T-helper 17 cell (primary cell): ENCODE results near the gene SPG11. TPM values are rescaled to one million over a fixed set of nuclear protein-coding genes. Genes with fewer than 3 reads are reported as not detected.

ENCODE experiments used
- ATAC-seq: fragments of 150-1000 bp; cut with Tn5 transposase; 2 replicates; pipeline ENCODE4 v1.10.0; 2021; ENCODE audit warnings: mild to moderate bottlenecking, moderate library complexity
- DNase-seq, 3 donors: peaks; one replicate each; pipeline versions ENCODE4 v3.0.0 to v3.0.0-alpha.2; 2020 to 2021
- H3K9me3 ChIP-seq: one replicate; pipeline ENCODE4 v1.7.0; 2013; ENCODE audit warnings: low read length, mild to moderate bottlenecking; ENCODE audit not compliant: control insufficient read depth, poor library complexity, severe bottlenecking
- H3K27ac Mint-ChIP-seq: one replicate; pipeline ENCODE4 v1.8.0; 2022; ENCODE audit warnings: mild to moderate bottlenecking, moderate library complexity, mixed read lengths
- H3K27me3 Mint-ChIP-seq: one replicate; pipeline ENCODE4 v1.8.0; 2022; ENCODE audit warnings: mixed read lengths
- H3K36me3 Mint-ChIP-seq: one replicate; pipeline ENCODE4 v1.8.0; 2022; ENCODE audit warnings: low read depth, mixed read lengths
- H3K4me1 Mint-ChIP-seq: one replicate; pipeline ENCODE4 v1.8.0; 2022; ENCODE audit warnings: mild to moderate bottlenecking, mixed read lengths
- H3K4me3 Mint-ChIP-seq: one replicate; pipeline ENCODE4 v1.8.0; 2022; ENCODE audit warnings: mild to moderate bottlenecking, moderate library complexity, mixed read lengths
- total RNA-seq, 4 donors: library from RNA in 2 of 4; stranded (reverse) in 2 of 4; gene quantifications; one replicate each; pipeline ENCODE4 v1.2.3 and lab custom pipeline; 2022 to 2026

Gene SPG11
- total RNA-seq, 2 donors from 2014 or later = 71.0 to 76.4 TPM

GRCh38 chr15:44666210-44667038 is 3.0 kb upstream of the SPG11 start:
- Mint-ChIP-seq H3K4me3 (peak overlapping the region; percentile 89), H3K4me1 (peaks cover 70% of the 10 kb centered on the region), H3K27me3 (no peaks in the 10 kb centered on the region), H3K36me3 (no peaks in the 10 kb centered on the region), H3K27ac (peak overlapping the region; percentile 99)
- no peaks in the 10 kb centered on the region for H3K9me3 ChIP-seq
- ATAC-seq (no peak), DNase-seq (no peak)

GRCh38 chr15:44662478-44663409 is 718 bp downstream of the SPG11 start:
- H3K27me3 Mint-ChIP-seq = no peaks in the 10 kb centered on the region
- peaks cover 2% of the 10 kb centered on the region for H3K36me3 Mint-ChIP-seq
- DNase-seq (peak; percentile 73 to 80 (median 74)), ATAC-seq (peak; percentile 73)
- peaks cover 46% of the 10 kb centered on the region for H3K4me1 Mint-ChIP-seq
- H3K4me3 Mint-ChIP-seq = peak overlapping the region; percentile 95
- H3K9me3 ChIP-seq = no peaks in the 10 kb centered on the region
- H3K27ac Mint-ChIP-seq = peak overlapping the region; percentile 99

- Mint-ChIP-seq H3K4me3 (no peak overlapping the region), H3K4me1 (peaks cover 35% of the 10 kb centered on the region), H3K27me3 (no peaks in the 10 kb centered on the region), H3K36me3 (peaks cover 3% of the 10 kb centered on the region), H3K27ac (peak overlapping the region; percentile 99)
- no peak for ATAC-seq
- H3K9me3 ChIP-seq = no peaks in the 10 kb centered on the region
- no peak for DNase-seq
Measured at GRCh38 chr15:44661576-44661975, 1.9 kb downstream of the SPG11 start.

- no peak for DNase-seq
- Mint-ChIP-seq H3K27me3 (no peaks in the 10 kb centered on the region), H3K4me3 (no peak overlapping the region), H3K36me3 (peaks cover 8% of the 10 kb centered on the region), H3K27ac (peak overlapping the region; percentile 16), H3K4me1 (peaks cover 28% of the 10 kb centered on the region)
- H3K9me3 ChIP-seq = no peaks in the 10 kb centered on the region
- ATAC-seq = no peak
Measured at GRCh38 chr15:44659056-44659455, 4.4 kb downstream of the SPG11 start.

- H3K9me3 ChIP-seq = no peaks in the 10 kb centered on the region
- no peaks in the 10 kb centered on the region for H3K27me3 Mint-ChIP-seq
- peaks cover 13% of the 10 kb centered on the region for H3K36me3 Mint-ChIP-seq
- ATAC-seq (no peak), DNase-seq (no peak)
- peaks cover 28% of the 10 kb centered on the region for H3K4me1 Mint-ChIP-seq
- H3K4me3 Mint-ChIP-seq = no peak overlapping the region
- no peak overlapping the region for H3K27ac Mint-ChIP-seq
Measured at GRCh38 chr15:44657378-44657777, 6.1 kb downstream of the SPG11 start.

GRCh38 chr15:44656913-44657312 is 6.5 kb downstream of the SPG11 start:
- Mint-ChIP-seq H3K4me3 (no peak overlapping the region), H3K36me3 (peaks cover 13% of the 10 kb centered on the region), H3K27ac (no peak overlapping the region), H3K4me1 (peaks cover 27% of the 10 kb centered on the region), H3K27me3 (no peaks in the 10 kb centered on the region)
- DNase-seq (no peak), ATAC-seq (no peak)
- no peaks in the 10 kb centered on the region for H3K9me3 ChIP-seq

GRCh38 chr15:44656298-44656697 is 7.2 kb downstream of the SPG11 start:
- peaks cover 13% of the 10 kb centered on the region for H3K36me3 Mint-ChIP-seq

GRCh38 chr15:44654858-44655257 is 8.6 kb downstream of the SPG11 start:
- Mint-ChIP-seq H3K4me1 (peaks cover 26% of the 10 kb centered on the region), H3K36me3 (peaks cover 17% of the 10 kb centered on the region), H3K4me3 (no peak overlapping the region), H3K27ac (peak overlapping the region; percentile 60), H3K27me3 (no peaks in the 10 kb centered on the region)
- H3K9me3 ChIP-seq = no peaks in the 10 kb centered on the region
- no peak for ATAC-seq
- DNase-seq = no peak

More at GRCh38 chr15:44656298-44656697, 7.2 kb downstream of the SPG11 start:
- Mint-ChIP-seq H3K27me3 (no peaks in the 10 kb centered on the region), H3K27ac (peak overlapping the region; percentile 65), H3K4me1 (peaks cover 26% of the 10 kb centered on the region), H3K4me3 (no peak overlapping the region)
- DNase-seq (no peak), ATAC-seq (no peak)
- no peaks in the 10 kb centered on the region for H3K9me3 ChIP-seq

GRCh38 chr15:44647637-44648036 is 15.8 kb downstream of the SPG11 start:
- Mint-ChIP-seq H3K36me3 (peaks cover 19% of the 10 kb centered on the region), H3K27ac (no peak overlapping the region), H3K4me1 (peaks cover 37% of the 10 kb centered on the region), H3K4me3 (no peak overlapping the region), H3K27me3 (no peaks in the 10 kb centered on the region)
- no peak for DNase-seq
- no peaks in the 10 kb centered on the region for H3K9me3 ChIP-seq
- no peak for ATAC-seq

- peaks cover 39% of the 10 kb centered on the region for H3K4me1 Mint-ChIP-seq
- peaks cover 19% of the 10 kb centered on the region for H3K36me3 Mint-ChIP-seq
- no peak for ATAC-seq
- H3K4me3 Mint-ChIP-seq = no peak overlapping the region
- no peaks in the 10 kb centered on the region for H3K9me3 ChIP-seq
- no peak overlapping the region for H3K27ac Mint-ChIP-seq
- no peaks in the 10 kb centered on the region for H3K27me3 Mint-ChIP-seq
- no peak for DNase-seq
Measured at GRCh38 chr15:44647036-44647435, 16.4 kb downstream of the SPG11 start.

GRCh38 chr15:44646460-44646859 is 17.0 kb downstream of the SPG11 start:
- no peak for DNase-seq
- ATAC-seq = no peak
- H3K27ac Mint-ChIP-seq = no peak overlapping the region

GRCh38 chr15:44641651-44642050 is 21.8 kb downstream of the SPG11 start:
- H3K27me3 Mint-ChIP-seq = no peaks in the 10 kb centered on the region
- peak overlapping the region; percentile 43 for H3K27ac Mint-ChIP-seq
- DNase-seq = no peak
- H3K4me1 Mint-ChIP-seq = peaks cover 36% of the 10 kb centered on the region
- peaks cover 13% of the 10 kb centered on the region for H3K36me3 Mint-ChIP-seq
- no peak overlapping the region for H3K4me3 Mint-ChIP-seq
- no peaks in the 10 kb centered on the region for H3K9me3 ChIP-seq
- ATAC-seq = no peak

More at GRCh38 chr15:44646460-44646859, 17.0 kb downstream of the SPG11 start:
- peaks cover 20% of the 10 kb centered on the region for H3K36me3 Mint-ChIP-seq
- H3K4me1 Mint-ChIP-seq = peaks cover 42% of the 10 kb centered on the region
- H3K9me3 ChIP-seq = no peaks in the 10 kb centered on the region
- no peak overlapping the region for H3K4me3 Mint-ChIP-seq
- H3K27me3 Mint-ChIP-seq = no peaks in the 10 kb centered on the region

- H3K9me3 ChIP-seq = no peaks in the 10 kb centered on the region
- no peak overlapping the region for H3K4me3 Mint-ChIP-seq
- no peaks in the 10 kb centered on the region for H3K27me3 Mint-ChIP-seq
- H3K27ac Mint-ChIP-seq = no peak overlapping the region
- no peak for DNase-seq
- peaks cover 2% of the 10 kb centered on the region for H3K36me3 Mint-ChIP-seq
- ATAC-seq = no peak
- H3K4me1 Mint-ChIP-seq = peaks cover 10% of the 10 kb centered on the region
Measured at GRCh38 chr15:44636976-44637375, 26.5 kb downstream of the SPG11 start.
